Jurkat, Clone E6-1 (cell line): ENCODE data around the gene IRAK2.
"Not testable (repeated sequence)": the region's sequence is repeated elsewhere in the genome, so short reads cannot be mapped to it uniquely, and the experiment has no call there.

ENCODE experiments used
- DNase-seq: peaks from one replicate; pipeline ENCODE4 v3.0.0-alpha.2; 2011; ENCODE audit warnings: low read depth, low spot score
- H3K4me3 ChIP-seq: 2 replicates; pipeline ENCODE4 v1.5.1; 2011; ENCODE audit warnings: mild to moderate bottlenecking, low read length, control low read depth, moderate library complexity

IRAK2 gene

GRCh38 chr3:10155658-10156057, 9.1 kb upstream of the IRAK2 start:
- no peak overlapping the region for H3K4me3 ChIP-seq
- DNase-seq: no peak

- DNase-seq: no peak
- H3K4me3 ChIP-seq: no peak overlapping the region
These were observed 7.7 kb upstream of the IRAK2 start for GRCh38 chr3:10157031-10157430.

GRCh38 chr3:10158555-10158954, 6.2 kb upstream of the IRAK2 start:
- DNase-seq, H3K4me3 ChIP-seq: not testable (repeated sequence)

DNA sequence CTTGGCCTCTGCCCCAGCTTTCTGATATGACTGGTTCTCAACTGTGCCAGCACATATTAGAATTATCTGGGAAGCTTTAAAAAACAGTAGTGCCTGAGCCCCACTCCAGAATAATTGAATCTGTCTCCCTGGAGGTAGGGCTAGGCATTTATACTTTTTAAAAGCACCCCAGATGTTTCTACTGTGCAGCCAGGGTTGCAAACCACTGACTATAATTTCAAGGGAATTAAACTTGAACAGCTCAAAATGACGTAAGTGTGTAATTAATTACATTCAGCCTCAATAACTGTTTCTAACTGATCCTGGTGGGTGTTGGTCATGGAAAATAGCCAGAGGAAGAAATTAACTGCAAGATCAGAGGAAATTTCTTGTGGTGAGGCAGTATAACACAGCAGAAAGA, 4.4 kb upstream of the IRAK2 start:
- no peak overlapping the region for H3K4me3 ChIP-seq
- DNase-seq: no peak

- DNase-seq: no peak
These were observed 3.8 kb upstream of the IRAK2 start for GRCh38 chr3:10160925-10161324.

DNA sequence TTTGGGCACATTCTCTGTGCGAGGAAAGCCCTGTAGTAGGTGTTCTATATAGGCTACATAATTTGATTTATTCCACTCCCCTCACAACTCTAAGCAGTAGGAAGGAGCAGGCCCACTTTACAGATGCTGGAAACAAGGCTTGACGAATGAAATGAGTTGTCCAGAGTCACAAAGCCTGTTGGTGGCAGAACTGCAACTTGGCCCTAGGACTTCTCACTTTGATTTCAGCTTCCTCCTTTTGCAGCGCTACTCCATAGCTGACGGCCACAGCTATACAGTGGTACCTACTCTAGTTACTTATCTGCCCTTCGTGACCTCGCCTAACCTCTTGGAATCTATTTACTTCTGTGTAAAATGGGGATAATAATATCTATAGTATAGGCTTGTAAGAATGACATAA, 2.5 kb upstream of the IRAK2 start:
- no peak overlapping the region for H3K4me3 ChIP-seq
- no peak for DNase-seq

More at GRCh38 chr3:10160925-10161324, 3.8 kb upstream of the IRAK2 start:
- no peak overlapping the region for H3K4me3 ChIP-seq

DNA sequence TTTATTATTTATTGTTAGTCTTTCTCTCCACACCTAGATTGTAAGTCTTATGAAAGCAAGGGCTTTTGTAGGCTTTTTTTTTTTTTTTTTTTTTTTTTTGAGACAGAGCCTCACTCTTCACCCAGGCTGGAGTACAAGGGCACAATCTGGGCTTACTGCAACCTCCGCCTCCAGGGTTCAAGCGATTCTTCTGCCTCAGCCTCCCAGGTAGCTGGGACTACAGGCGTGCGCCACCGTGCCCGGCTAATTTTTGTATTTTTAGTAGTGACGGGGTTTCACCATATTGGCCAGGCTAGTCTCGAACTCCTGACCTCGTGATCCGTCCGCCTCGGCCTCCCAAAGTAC, 546 bp upstream of the IRAK2 start:
- DNase-seq, H3K4me3 ChIP-seq: not testable (repeated sequence)

DNA sequence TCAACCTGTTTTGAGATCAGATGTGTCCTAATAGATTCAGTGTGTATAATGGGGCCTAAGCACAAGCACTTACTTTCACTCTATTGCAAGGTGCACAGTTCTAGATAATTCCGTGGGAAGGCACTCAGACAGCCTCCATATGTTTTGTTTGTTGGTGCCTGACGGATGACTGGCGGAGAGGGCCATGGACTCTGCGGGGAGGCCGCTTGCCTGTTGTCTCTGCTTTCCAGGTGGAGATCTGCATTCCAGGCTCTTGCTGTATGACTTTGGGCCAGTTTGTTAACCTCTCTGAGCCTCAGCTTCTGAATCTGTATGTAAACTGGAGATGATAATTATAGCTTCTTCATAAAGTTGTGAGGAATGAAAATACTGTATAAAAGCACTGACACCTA, 1.5 kb downstream of the IRAK2 start:
- no peak for DNase-seq
- H3K4me3 ChIP-seq: no peak overlapping the region

DNA sequence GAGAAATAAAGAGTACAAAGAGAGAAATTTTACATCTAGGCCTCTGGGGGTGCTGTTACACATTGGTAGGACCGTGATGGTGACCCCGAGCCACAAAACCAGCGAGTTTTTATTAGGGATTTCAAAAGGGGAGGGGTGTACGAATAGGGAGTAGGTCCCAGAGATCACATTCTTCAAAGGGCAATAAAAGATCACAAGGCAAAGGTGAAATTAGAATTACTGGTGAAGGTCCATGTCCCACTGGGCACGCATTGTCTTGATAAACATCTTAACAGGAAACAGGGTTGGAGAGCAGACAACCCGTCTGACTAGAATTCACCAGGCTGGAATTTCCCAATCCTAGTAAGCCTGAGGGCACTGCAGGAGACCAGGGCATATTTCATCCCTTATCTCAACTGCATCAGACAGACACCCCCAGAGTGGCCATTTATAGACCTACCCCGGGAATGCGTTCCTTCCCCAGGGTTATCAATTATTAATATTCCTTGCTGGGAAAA, 4.3 kb downstream of the IRAK2 start:
- no peak for DNase-seq
- no peak overlapping the region for H3K4me3 ChIP-seq

DNA sequence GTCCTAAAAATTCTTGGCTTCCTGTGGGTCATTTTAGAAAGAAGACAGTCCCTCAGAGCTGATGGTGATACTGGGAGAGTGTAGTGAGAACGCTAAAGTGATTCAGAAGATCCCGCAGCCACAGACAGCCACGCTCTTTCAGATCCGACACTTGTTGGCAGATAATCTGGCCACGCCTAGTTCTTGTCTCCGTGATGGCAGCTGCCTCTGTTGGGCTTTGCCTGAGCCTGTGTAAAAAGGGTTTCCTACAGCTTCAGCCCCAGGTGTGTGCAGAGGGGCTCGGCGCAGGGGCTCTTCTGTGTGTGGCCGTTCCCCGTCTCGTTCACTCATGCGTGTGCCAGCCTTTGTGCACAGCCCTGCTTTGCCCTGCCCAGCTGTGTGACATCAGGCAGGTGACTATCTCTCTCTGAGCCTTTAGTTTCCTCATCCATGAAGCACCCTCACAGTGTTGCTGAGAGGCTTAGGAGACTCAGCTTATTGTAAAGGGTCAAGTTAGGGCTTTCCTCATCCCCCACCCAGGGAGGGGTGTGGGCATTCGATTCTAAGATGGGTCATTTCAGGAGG, 6.3 kb downstream of the IRAK2 start:
- H3K4me3 ChIP-seq: no peak overlapping the region
- DNase-seq: no peak

DNA sequence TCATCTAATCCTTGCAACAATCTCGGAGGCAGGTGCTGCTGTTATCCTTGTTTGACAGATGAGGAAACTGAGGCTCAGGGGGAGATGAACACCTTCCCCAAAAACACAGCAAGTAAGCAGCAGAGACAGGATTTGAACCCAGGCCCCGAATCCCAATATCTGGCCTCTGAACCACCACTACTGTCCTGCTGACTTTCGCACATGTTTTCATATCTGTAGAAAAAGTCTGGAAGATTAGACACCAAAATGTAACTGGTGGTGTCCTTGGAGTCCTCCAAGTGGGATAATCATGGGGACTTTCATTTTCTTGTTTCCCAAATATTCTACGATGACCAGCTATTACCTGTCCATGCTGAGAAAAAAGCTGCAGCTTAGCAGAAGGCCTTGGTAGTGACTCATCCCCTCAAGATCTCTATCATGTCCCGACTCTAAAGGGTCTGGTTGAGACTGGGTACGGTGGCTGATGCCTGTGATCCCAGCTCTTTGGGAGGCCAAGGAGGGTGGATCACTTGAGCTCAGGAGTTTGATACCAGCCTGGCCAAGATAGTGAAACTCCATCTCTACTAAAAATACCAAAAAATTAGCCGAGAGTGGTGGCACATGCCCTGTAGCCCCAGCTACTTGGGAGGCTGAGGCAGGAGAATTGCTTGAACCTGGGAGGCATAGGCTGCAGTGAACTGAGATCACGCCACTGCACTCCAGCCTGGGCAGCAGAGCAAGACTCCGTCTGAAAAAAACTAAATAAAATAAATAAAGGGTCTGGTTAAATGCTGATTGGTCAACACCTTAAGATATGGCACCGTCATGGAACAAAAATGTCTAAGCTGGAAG, 8.6 kb downstream of the IRAK2 start:
- H3K4me3 ChIP-seq: no peak overlapping the region
- DNase-seq: no peak

DNA sequence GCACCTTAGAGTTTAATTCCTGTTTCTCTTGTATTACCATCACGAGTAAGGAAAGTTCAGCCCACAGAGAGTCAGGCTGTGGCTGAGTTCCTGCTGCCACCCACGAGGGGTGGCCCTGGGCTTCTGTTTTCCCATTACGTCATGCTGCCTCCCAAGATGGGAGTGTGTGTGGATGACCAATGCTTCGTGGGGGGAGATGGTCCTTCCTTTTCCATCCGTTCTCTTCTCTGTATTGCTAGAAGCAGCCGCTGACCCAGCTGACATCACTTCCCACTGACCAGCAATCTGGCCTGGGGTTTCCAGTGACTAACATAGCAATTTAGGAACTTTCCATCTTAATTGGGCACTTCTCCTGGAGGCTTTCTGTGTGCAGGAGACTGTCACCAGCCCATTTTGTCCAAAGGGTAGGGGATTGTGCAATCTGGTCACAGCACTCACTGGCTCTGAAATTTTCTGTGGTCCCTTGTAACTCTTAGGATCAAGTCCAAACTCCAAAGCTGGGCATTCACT, 9.3 kb downstream of the IRAK2 start:
- DNase-seq: no peak
- no peak overlapping the region for H3K4me3 ChIP-seq

GRCh38 chr3:10175334-10175733, 10.6 kb downstream of the IRAK2 start:
- DNase-seq, H3K4me3 ChIP-seq: not testable (repeated sequence)

DNA sequence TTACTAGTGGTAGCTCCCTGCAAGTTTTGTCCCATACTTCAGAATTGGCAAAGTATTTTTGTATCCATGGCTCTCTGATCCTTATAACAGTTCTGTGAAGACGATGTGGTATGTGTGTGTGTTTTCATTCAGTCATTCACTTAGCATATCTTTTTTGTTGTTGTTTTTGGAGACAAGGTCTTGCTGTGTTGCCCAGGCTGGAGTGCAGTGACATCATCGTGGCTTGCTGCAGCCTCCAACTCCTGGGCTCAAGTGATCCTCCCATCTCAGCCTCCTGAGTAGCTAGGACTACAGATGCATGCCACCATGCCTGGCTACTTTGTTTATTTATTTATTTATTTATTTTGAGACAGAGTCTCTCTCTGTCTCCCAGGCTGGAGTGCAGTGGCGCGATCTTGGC, 11.4 kb downstream of the IRAK2 start:
- DNase-seq, H3K4me3 ChIP-seq: not testable (repeated sequence)

DNA sequence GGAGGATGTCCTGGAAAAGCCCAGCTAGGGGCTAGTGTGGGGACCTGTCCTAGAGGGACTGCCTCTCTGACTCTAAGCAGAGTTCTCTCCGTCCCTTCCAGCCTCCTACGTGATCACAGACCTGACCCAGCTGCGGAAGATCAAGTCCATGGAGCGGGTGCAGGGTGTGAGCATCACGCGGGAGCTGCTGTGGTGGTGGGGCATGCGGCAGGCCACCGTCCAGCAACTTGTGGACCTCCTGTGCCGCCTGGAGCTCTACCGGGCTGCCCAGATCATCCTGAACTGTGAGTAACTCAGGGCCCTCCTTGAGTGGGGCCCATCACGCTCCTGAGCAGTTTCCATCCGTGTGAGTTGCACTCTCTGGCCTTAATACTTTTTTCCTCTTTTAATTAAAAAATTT, 13.0 kb downstream of the IRAK2 start:
- no peak for DNase-seq
- no peak overlapping the region for H3K4me3 ChIP-seq

GRCh38 chr3:10178892-10179291, 14.2 kb downstream of the IRAK2 start:
- H3K4me3 ChIP-seq: no peak overlapping the region
- DNase-seq: no peak

- DNase-seq: no peak
- no peak overlapping the region for H3K4me3 ChIP-seq
These were observed 15.6 kb downstream of the IRAK2 start for GRCh38 chr3:10180289-10180688.

DNA sequence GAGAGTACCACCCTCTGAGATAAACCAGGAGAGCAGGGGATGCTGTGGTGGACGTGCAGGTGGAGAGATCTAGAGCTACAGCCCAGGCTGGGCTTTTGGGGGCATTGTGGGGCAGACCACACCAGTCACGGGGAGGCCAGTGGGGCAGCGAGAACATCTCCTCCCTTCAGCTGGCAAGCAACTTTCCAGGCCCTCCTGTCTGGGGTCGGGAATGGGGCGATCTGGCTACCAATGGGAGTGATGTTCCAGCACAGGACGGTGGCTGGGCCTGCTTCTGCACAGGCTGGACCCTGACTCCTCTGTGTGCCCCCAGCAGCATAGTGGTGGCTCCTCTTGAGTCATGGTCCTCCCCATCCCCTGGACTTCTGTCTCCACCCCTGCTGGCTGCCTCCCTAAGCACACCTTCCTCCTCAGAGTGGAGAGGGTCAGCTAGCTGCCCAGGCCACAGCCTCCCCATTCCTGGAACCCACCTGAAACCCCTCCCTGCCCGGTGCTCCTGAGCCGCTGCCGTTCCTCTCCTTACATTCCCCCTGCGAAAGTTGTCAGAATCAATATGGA, 16.1 kb downstream of the IRAK2 start:
- H3K4me3 ChIP-seq: no peak overlapping the region
- DNase-seq: no peak

- no peak overlapping the region for H3K4me3 ChIP-seq
These were observed 18.2 kb downstream of the IRAK2 start for GRCh38 chr3:10182950-10183349.

GRCh38 chr3:10184250-10184649, 19.5 kb downstream of the IRAK2 start:
- no peak overlapping the region for H3K4me3 ChIP-seq
- no peak for DNase-seq

More at GRCh38 chr3:10182950-10183349, 18.2 kb downstream of the IRAK2 start:
- no peak for DNase-seq
